Lower lobe of right lung (tissue), 2 donors: ENCODE data around the gene SMYD3. TPM values are rescaled to one million over a fixed set of nuclear protein-coding genes. Genes with fewer than 3 reads are reported as not detected.
"Not testable (repeated sequence)": the region's sequence is repeated elsewhere in the genome, so short reads cannot be mapped to it uniquely, and the experiment has no call there.

Experiments
- ATAC-seq, 2 donors: fragments of 200-7000 bp; cut with Tn5 transposase; one replicate each; pipeline ENCODE4 v1.9.1; 2020 to 2022; ENCODE audit warnings: mild to moderate bottlenecking in 2 of 2, moderate library complexity in 2 of 2
- DNase-seq: peaks from one replicate; pipeline ENCODE4 v3.0.0-alpha.2; 2020
- H3K27ac ChIP-seq: fragments of 200-600 bp; one replicate; pipeline ENCODE4 v1.8.0; 2022
- H3K27me3 ChIP-seq: fragments of 200-600 bp; one replicate; pipeline ENCODE4 v1.8.0; 2022; ENCODE audit warnings: low read depth
- H3K36me3 ChIP-seq: fragments of 200-600 bp; one replicate; pipeline ENCODE4 v1.8.0; 2022; ENCODE audit warnings: mild to moderate bottlenecking
- H3K4me1 ChIP-seq: fragments of 200-600 bp; one replicate; pipeline ENCODE4 v1.8.0; 2022
- H3K4me3 ChIP-seq: fragments of 200-600 bp; one replicate; pipeline ENCODE4 v1.8.0; 2022; ENCODE audit warnings: mild to moderate bottlenecking
- H3K9me3 ChIP-seq: fragments of 200-600 bp; one replicate; pipeline ENCODE4 v1.8.0; 2022
- intact Hi-C: fragments of 100-400 bp; cut with DNase I; formaldehyde crosslinking; loops from one replicate; pipeline ENCODE4 v1.11.0; 2022
- total RNA-seq: library from RNA; stranded (reverse); fragmentation: NEBNext Ultra II Directional; extraction: Animal tissue kit (Norgen Biotek cat#: 25700); gene quantifications from one replicate; pipeline ENCODE4 v1.2.1, GENCODE V29; 2021
- TF ChIP-seq, protein P1 (sequence below): fragments of 200-600 bp; IDR thresholded peaks from one replicate; pipeline ENCODE4 v1.8.0; 2022; ENCODE audit warnings: antibody characterized with exemption, mild to moderate bottlenecking
- donor health status: DM: no; HTN: yes; CAD: no; lungs with severe emphysema.

The SMYD3 gene
- total RNA-seq, 1 donor from 2014 or later = 20.5 TPM

DNA sequence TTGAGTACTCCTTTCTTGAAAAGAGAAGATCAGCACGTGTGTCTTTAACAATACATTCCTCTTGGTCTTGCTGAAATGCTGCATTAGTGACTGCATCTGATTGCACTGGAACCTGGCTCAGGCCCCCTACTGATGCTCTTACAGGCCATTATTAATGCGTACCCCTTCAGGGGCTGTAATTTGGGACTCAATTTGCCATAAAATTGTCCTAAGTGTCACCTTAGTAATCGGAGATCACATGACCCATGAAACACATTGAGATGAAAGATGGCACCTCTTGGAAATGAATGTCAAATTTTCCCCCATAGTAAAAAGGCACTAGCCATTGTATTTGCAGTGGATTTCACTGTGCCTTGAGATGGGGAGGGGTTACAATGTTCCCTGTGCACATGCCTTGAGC, 789.0 kb downstream of the SMYD3 start:
- H3K27me3 ChIP-seq = no peaks in the 10 kb centered on the region
- no peaks in the 10 kb centered on the region for H3K36me3 ChIP-seq
- ATAC-seq = no peak
- intact Hi-C loops = no loop called here
- no peak for DNase-seq
- H3K27ac ChIP-seq = no peak overlapping the region
- TF ChIP-seq, protein P1, sequence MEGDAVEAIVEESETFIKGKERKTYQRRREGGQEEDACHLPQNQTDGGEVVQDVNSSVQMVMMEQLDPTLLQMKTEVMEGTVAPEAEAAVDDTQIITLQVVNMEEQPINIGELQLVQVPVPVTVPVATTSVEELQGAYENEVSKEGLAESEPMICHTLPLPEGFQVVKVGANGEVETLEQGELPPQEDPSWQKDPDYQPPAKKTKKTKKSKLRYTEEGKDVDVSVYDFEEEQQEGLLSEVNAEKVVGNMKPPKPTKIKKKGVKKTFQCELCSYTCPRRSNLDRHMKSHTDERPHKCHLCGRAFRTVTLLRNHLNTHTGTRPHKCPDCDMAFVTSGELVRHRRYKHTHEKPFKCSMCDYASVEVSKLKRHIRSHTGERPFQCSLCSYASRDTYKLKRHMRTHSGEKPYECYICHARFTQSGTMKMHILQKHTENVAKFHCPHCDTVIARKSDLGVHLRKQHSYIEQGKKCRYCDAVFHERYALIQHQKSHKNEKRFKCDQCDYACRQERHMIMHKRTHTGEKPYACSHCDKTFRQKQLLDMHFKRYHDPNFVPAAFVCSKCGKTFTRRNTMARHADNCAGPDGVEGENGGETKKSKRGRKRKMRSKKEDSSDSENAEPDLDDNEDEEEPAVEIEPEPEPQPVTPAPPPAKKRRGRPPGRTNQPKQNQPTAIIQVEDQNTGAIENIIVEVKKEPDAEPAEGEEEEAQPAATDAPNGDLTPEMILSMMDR = no peak
- no peaks in the 10 kb centered on the region for H3K4me1 ChIP-seq
- no peaks in the 10 kb centered on the region for H3K9me3 ChIP-seq
- no peak overlapping the region for H3K4me3 ChIP-seq

DNA sequence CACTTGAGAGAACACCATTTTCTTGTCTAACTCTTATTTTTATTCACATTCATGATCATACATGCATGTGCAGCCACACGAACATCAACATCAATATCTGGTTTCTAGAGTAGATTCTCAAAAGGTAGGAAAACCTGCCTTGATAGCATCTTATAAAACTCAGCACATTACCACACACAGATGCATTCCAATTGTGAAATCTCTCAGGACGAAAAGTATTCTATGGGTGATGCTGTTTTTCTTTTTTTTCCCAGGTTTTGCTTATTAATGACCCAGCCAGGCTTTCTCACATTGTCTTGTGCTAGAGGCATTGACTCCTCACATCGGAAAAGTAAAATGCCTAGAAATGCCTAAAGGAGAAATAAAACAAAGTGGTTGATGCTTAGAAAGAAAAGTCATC, 789.5 kb downstream of the SMYD3 start:
- Histone ChIP-seq H3K9me3 (no peaks in the 10 kb centered on the region), H3K27me3 (no peaks in the 10 kb centered on the region), H3K36me3 (no peaks in the 10 kb centered on the region), H3K4me3 (no peak overlapping the region), H3K27ac (no peak overlapping the region), H3K4me1 (no peaks in the 10 kb centered on the region)
- DNase-seq = no peak
- ATAC-seq = no peak
- TF ChIP-seq, protein P1 = no peak
- intact Hi-C loops = no loop called here

DNA sequence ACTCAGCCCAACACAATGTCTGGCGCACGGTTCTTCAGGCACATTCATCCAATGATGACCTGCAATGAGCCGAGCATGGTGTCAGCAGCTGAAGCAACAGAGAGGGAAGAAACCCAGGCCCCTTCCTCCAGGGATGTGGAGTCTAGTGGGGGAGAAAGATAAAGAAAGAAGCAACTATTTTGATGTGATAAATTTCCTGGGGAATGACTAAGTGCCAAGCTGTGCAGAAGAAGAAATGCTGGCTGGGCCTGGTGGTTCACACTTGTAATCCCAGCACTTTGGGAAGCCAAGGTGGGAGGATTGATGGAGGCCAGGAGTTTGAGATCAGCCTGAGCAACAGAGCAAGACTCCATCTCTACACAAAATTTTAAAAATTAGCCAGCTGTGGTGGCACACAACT, 790.5 kb downstream of the SMYD3 start:
- H3K27me3 ChIP-seq = no peaks in the 10 kb centered on the region
- TF ChIP-seq, protein P1 = no peak

DNA sequence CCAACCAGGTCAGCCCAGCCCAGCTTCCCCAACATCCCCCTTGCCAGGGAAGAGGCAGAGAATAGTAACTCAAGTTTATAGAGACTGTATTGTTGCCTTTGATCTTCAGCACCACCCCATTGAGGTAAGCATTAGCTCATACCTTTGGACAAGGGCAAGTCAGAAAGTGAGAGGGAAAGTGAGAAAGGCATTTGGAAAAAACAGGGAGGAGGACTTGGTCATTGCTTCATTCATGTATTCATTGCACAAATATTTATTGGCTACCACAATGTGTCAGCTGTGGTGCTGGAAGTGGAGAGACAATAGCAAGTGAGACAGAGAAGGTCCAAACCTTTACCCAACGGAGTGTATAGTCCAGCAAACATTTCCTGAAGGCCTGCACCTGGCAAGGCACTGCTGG, 791.1 kb downstream of the SMYD3 start:
- no peak for ATAC-seq
- no peaks in the 10 kb centered on the region for H3K9me3 ChIP-seq

More for the DNA sequence above, 790.5 kb downstream of the SMYD3 start:
- H3K36me3 ChIP-seq = no peaks in the 10 kb centered on the region
- DNase-seq (no peak), ATAC-seq (no peak)
- no peaks in the 10 kb centered on the region for H3K4me1 ChIP-seq
- no peak overlapping the region for H3K4me3 ChIP-seq
- no peak overlapping the region for H3K27ac ChIP-seq
- intact Hi-C loops = no loop called here
- no peaks in the 10 kb centered on the region for H3K9me3 ChIP-seq

DNA sequence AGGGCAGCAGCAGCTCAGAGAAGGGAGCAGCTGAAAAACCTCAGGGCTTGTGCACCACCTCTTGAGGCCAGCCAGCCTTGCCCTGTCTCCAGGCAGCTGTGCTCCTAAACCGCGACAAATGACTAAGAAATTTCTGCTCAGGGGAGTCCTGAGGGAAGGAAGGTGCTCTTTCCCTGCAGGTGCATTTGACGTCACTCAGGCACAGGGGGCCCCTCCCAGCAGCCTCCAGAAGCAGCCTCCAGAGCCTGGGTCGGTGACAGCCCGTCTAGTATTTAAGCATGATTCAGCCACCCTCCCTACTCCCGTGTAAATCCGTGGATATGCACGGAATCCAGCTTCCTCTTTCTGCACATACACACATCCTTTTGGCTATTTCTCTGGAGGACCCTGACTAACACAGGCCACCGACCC, 791.8 kb downstream of the SMYD3 start:
- ATAC-seq = no peak

More for the DNA sequence above, 791.1 kb downstream of the SMYD3 start:
- H3K4me3 ChIP-seq = no peak overlapping the region
- no peaks in the 10 kb centered on the region for H3K27me3 ChIP-seq
- H3K27ac ChIP-seq = no peak overlapping the region
- TF ChIP-seq, protein P1 = no peak
- no peak for DNase-seq
- intact Hi-C loops = no loop called here
- no peaks in the 10 kb centered on the region for H3K36me3 ChIP-seq
- H3K4me1 ChIP-seq = no peaks in the 10 kb centered on the region

DNA sequence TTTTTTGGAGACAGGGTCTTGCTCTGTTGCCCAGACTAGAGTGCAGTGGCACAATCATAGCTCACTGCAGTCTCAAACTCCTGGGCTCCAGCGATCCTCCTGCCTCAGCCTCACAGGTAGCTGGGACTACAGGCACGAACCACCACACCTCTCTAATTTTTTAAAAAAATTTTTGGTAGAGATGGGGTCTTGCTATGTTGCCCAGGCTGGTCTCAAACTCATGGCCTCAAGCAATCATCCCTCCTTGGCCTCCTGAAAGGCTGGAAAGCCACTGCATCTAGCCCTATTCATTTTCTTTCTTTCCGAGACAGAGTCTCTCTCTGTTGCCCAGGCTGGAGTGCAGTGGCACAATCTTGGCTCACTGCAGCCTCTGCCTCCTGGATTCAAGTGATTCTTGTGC, 793.1 kb downstream of the SMYD3 start:
- ATAC-seq, H3K4me3 ChIP-seq, H3K4me1 ChIP-seq, DNase-seq, H3K27me3 ChIP-seq, intact Hi-C loops, H3K27ac ChIP-seq, H3K36me3 ChIP-seq, H3K9me3 ChIP-seq: not testable (repeated sequence)

More for the DNA sequence above, 791.8 kb downstream of the SMYD3 start:
- no peak overlapping the region for H3K27ac ChIP-seq
- no peaks in the 10 kb centered on the region for H3K36me3 ChIP-seq
- no peak for DNase-seq
- no peaks in the 10 kb centered on the region for H3K9me3 ChIP-seq
- no peaks in the 10 kb centered on the region for H3K27me3 ChIP-seq
- intact Hi-C loops = no loop called here
- H3K4me3 ChIP-seq = no peak overlapping the region
- TF ChIP-seq, protein P1 = no peak
- H3K4me1 ChIP-seq = no peaks in the 10 kb centered on the region
